Stimulated activated CD4-positive, alpha-beta T cell treated with anti-CD3 and anti-CD28 coated beads, Interleukin-4, amount 100 ng/mL, for 4 hours (primary cell): ENCODE results near the gene LRCH3.
"Not testable (repeated sequence)": the region's sequence is repeated elsewhere in the genome, so short reads cannot be mapped to it uniquely, and the experiment has no call there.

Experiments
- DNase-seq, 2 experiments: peaks; one replicate each; pipeline ENCODE4 v3.0.0-alpha.2; 2020

The LRCH3 gene

GRCh38 chr3:197837282-197837681 lies 46.2 kb downstream of the LRCH3 start:
- no peak for DNase-seq

- no peak for DNase-seq
Measured at GRCh38 chr3:197841789-197842188, 50.7 kb downstream of the LRCH3 start.

GRCh38 chr3:197846491-197846890 lies 55.4 kb downstream of the LRCH3 start:
- DNase-seq: no peak

GRCh38 chr3:197847866-197848401 lies 56.9 kb downstream of the LRCH3 start:
- peak in 1 of 2 experiments; percentile 8 for DNase-seq

GRCh38 chr3:197854596-197855343 lies 63.7 kb downstream of the LRCH3 start:
- no peak for DNase-seq

- no peak for DNase-seq
Measured at GRCh38 chr3:197855571-197855970, 64.5 kb downstream of the LRCH3 start.

GRCh38 chr3:197856199-197856816 lies 65.3 kb downstream of the LRCH3 start:
- DNase-seq: no peak

- no peak for DNase-seq
Measured at GRCh38 chr3:197858133-197858532, 67.1 kb downstream of the LRCH3 start.

GRCh38 chr3:197858598-197858997 lies 67.5 kb downstream of the LRCH3 start:
- no peak for DNase-seq

- no peak for DNase-seq
Measured at GRCh38 chr3:197866035-197866434, 75.0 kb downstream of the LRCH3 start.

- DNase-seq: no peak
Measured at GRCh38 chr3:197873329-197873728, 82.3 kb downstream of the LRCH3 start.

- DNase-seq: no peak
Measured at GRCh38 chr3:197874064-197874463, 83.0 kb downstream of the LRCH3 start.

- DNase-seq: no peak
Measured at GRCh38 chr3:197874653-197875052, 83.6 kb downstream of the LRCH3 start.

- no peak for DNase-seq
Measured at GRCh38 chr3:197877902-197878301, 86.8 kb downstream of the LRCH3 start.

- peak in 1 of 2 experiments; percentile 21 for DNase-seq
Measured at GRCh38 chr3:197878427-197878826, 87.4 kb downstream of the LRCH3 start.

GRCh38 chr3:197880491-197881269 lies 89.6 kb downstream of the LRCH3 start:
- DNase-seq: no peak

- DNase-seq: no peak
Measured at GRCh38 chr3:197881270-197881969, 90.4 kb downstream of the LRCH3 start.

- no peak for DNase-seq
Measured at GRCh38 chr3:197881970-197882338, 90.9 kb downstream of the LRCH3 start.

GRCh38 chr3:197882586-197882985 lies 91.5 kb downstream of the LRCH3 start:
- no peak for DNase-seq

- no peak for DNase-seq
Measured at GRCh38 chr3:197883541-197883940, 92.5 kb downstream of the LRCH3 start.

- DNase-seq: not testable (repeated sequence)
Measured at GRCh38 chr3:197884330-197884729, 93.3 kb downstream of the LRCH3 start.

- not testable (repeated sequence) for DNase-seq
Measured at GRCh38 chr3:197886052-197886451, 95.0 kb downstream of the LRCH3 start.
